Activated CD8-positive, alpha-beta T cell treated with anti-CD3 and anti-CD28 coated beads, Interleukin-2, amount 10 ng/mL, durations not matched to agents 7 days and 5 days (primary cell): ENCODE data around the gene FMN2. TPM values are rescaled to one million over a fixed set of nuclear protein-coding genes. Genes with fewer than 3 reads are reported as not detected.

Experiments used
- ATAC-seq: fragments of 150-1000 bp; cut with Tn5 transposase; one replicate; pipeline ENCODE4 v1.10.0; 2021; ENCODE audit warnings: moderate library complexity
- CTCF ChIA-PET: fragments of 350-600 bp; sonication (Branson Sonifier 250); formaldehyde crosslinking; loops from one replicate; lab custom pipeline; 2021; ENCODE audit warnings: antibody characterized with exemption; lab: Charles Lee
- POLR2A ChIA-PET: fragments of 350-600 bp; sonication (Branson Sonifier 250); formaldehyde crosslinking; loops from one replicate; lab custom pipeline; 2021; ENCODE audit warnings: antibody characterized with exemption; lab: Charles Lee
- DNase-seq: peaks from one replicate; pipeline ENCODE4 v3.0.0-alpha.2; 2020
- H3K27ac Mint-ChIP-seq: one replicate; pipeline ENCODE4 v1.8.0; 2021; ENCODE audit warnings: mild to moderate bottlenecking, mixed read lengths
- H3K27me3 Mint-ChIP-seq: one replicate; pipeline ENCODE4 v1.8.0; 2021; ENCODE audit warnings: low read depth, mixed read lengths
- H3K36me3 Mint-ChIP-seq: one replicate; pipeline ENCODE4 v1.8.0; 2021; ENCODE audit warnings: low read depth, mixed read lengths
- H3K4me1 Mint-ChIP-seq: one replicate; pipeline ENCODE4 v1.8.0; 2021; ENCODE audit warnings: low read depth, mixed read lengths
- H3K4me3 Mint-ChIP-seq: one replicate; pipeline ENCODE4 v1.8.0; 2021; ENCODE audit warnings: mild to moderate bottlenecking, mixed read lengths
- H3K9me3 Mint-ChIP-seq: one replicate; pipeline ENCODE4 v1.8.0; 2022; ENCODE audit warnings: mixed read lengths; ENCODE audit not compliant: insufficient read depth
- total RNA-seq, 2 experiments: library from RNA; stranded (reverse); gene quantifications; one replicate each; pipeline ENCODE4 v1.2.3, GENCODE V29; 2021

The FMN2 gene
- not detected for total RNA-seq

DNA sequence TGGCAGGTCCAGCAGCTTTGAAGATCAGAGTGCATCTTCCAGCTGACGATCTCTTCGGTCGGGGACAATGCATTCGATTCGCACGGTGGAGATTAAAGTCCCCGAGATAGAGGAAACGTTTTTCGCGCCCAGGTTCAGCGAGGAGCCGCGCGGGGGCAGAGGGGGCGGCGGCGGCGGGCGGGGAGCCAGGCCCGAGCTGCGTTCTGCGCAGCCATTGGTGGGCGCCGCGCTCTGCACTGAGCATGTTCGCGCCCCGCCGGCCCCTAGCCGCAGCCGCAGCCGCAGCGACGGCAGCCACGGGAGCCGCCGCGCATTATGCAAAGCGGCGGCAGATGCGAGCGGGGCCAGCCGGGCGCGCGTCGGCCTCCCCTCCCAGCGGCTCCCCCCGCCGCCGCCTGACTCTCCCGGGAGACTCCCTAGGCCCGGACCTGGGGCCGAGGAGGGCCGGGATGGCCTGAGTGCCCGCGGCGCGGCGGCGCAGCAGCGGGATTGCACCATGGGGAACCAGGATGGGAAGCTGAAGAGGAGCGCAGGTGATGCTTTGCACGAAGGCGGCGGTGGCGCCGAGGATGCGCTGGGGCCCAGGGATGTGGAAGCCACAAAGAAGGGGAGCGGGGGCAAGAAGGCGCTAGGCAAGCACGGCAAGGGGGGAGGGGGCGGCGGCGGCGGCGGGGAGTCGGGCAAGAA is at the start of gene FMN2:
Gene FMN2, plus strand, starts transcription at position 270 of the 687 bp plus-strand sequence. Its CDS starts 227 bp downstream, at position 497.
- H3K4me1 Mint-ChIP-seq: peaks cover 4% of the 10 kb centered on the region
- H3K9me3 Mint-ChIP-seq: no peaks in the 10 kb centered on the region
- H3K27ac Mint-ChIP-seq: no peak within 1 kb of the TSS
- H3K27me3 Mint-ChIP-seq: peaks cover 33% of the 10 kb centered on the region
- CTCF ChIA-PET: no interaction called here
- ATAC-seq (no peak), DNase-seq (no peak)
- POLR2A ChIA-PET: no interaction called here
- peak within 1 kb of the TSS; percentile 28 for H3K4me3 Mint-ChIP-seq
- no peaks in the 10 kb centered on the region for H3K36me3 Mint-ChIP-seq

DNA sequence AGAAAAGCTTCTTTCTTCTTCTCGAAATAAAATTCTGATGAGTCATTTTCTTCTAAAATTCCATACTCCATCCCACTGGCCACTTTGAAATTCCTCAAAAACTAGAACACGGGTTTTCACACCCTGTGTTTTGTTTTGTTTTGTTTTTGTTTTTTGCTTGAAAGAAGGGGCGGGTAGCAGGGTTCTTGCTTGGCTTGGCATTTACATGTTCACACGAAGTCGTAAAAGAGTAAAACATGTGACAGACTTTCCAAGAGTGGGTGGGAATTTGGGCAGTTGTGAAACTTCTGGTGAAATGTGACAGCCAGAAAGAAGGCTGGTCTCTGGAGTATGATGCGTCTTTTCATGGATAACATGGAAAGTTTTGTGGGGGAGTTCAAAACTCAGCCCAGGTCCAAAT is 47.1 kb upstream of the FMN2 start:
- CTCF ChIA-PET: no interaction called here
- POLR2A ChIA-PET: no interaction called here
- no peak for ATAC-seq
- Mint-ChIP-seq H3K9me3 (no peaks in the 10 kb centered on the region), H3K36me3 (no peaks in the 10 kb centered on the region), H3K27me3 (no peaks in the 10 kb centered on the region), H3K4me1 (no peaks in the 10 kb centered on the region), H3K27ac (no peak overlapping the region), H3K4me3 (no peak overlapping the region)
- DNase-seq: no peak

DNA sequence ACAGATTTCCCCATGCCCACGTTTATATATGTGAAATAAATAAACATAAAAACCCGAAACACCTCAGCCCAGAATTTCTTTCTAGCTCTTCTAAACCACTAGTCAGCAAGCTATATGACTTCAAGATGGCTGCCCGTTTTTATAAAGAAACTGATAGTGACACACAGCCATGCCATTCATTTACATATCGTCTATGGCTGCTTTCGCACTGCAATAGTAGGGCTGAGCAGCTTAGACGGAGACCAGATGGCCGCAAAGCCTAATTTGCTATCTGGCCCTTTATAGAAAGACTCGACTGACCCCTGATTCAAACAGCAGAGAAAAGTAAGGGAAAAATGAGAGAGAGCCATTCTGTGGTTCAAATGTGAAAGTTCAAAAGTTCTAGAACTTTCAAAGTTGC is 45.7 kb upstream of the FMN2 start:
- POLR2A ChIA-PET: no interaction called here
- DNase-seq: no peak
- Mint-ChIP-seq H3K9me3 (no peaks in the 10 kb centered on the region), H3K27ac (no peak overlapping the region), H3K4me1 (no peaks in the 10 kb centered on the region), H3K4me3 (no peak overlapping the region), H3K36me3 (no peaks in the 10 kb centered on the region), H3K27me3 (no peaks in the 10 kb centered on the region)
- no peak for ATAC-seq
- CTCF ChIA-PET: no interaction called here

DNA sequence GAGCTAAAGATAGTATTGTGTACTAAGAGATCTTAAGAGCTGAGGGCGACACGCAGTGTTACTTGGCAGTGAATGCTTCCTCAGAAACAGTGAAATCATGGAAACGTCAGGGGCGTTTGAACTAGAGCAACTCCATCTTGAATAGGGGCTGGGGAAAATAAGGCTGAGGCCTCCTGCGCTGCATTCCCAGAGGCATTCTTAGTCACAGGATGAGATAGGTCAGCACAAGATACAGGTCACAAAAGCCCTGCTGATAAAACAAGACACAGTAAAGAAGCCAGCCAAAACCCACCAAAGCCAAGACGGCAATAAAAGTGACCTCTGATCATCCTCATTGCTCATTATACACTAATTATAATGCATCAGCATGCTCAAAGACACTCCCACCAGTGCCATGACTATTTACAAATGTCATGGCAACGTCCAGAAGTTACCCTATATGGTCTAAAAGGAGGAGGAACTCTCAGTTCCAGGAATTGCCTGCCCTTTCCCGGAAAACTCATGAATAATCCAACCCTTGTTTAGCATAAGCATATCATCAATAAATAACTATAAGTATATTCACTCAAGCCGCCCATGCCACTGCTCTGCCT is 37.5 kb upstream of the FMN2 start:
- no peak overlapping the region for H3K4me3 Mint-ChIP-seq
- H3K27me3 Mint-ChIP-seq: no peaks in the 10 kb centered on the region
- no peaks in the 10 kb centered on the region for H3K4me1 Mint-ChIP-seq
- no peak overlapping the region for H3K27ac Mint-ChIP-seq
- H3K9me3 Mint-ChIP-seq: no peaks in the 10 kb centered on the region
- H3K36me3 Mint-ChIP-seq: no peaks in the 10 kb centered on the region
- ChIA-PET CTCF (no interaction called here), POLR2A (no interaction called here)
- DNase-seq (no peak), ATAC-seq (no peak)

DNA sequence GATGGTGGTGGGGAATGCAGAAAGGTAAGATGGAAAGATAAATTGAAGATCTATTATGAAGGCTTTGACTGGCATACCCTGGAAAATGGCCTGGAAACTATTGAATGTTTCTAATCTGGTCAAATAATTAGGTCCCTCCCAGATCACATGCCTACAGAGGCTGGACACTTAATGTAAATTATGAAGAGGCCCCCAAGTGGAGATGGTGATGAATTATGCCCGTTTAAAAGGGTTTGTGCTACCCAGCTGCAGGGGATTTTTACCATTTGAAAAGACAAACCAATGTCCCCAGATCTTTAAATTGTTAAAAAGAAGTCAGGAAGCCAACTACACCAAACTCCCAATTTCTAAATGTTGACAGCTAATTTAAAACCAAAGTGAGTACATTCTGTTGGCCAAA is 35.7 kb upstream of the FMN2 start:
- ATAC-seq (no peak), DNase-seq (no peak)
- Mint-ChIP-seq H3K4me3 (no peak overlapping the region), H3K27ac (no peak overlapping the region), H3K4me1 (no peaks in the 10 kb centered on the region), H3K9me3 (no peaks in the 10 kb centered on the region), H3K36me3 (no peaks in the 10 kb centered on the region), H3K27me3 (no peaks in the 10 kb centered on the region)
- CTCF ChIA-PET: no interaction called here
- POLR2A ChIA-PET: no interaction called here

DNA sequence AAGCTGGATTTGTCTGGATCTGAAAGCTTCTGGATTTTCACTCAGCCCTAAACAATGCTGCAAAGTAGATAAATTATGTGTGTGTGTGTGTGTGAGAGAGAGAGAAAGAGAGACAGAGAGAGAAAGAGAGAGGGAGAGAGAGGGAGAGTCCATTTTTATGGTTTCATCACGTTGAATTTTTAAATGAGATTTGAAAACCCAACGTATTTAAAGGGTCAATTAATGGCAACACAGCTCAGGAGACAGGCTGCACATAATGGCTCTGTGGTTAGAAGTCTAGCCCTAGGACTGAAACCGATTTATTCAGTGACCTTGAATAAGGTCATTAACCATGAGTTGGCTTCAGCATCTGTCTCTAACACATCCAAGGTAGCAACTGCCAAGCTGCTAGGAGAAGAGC is 35.3 kb upstream of the FMN2 start:
- Mint-ChIP-seq H3K4me3 (no peak overlapping the region), H3K36me3 (no peaks in the 10 kb centered on the region), H3K4me1 (no peaks in the 10 kb centered on the region), H3K9me3 (no peaks in the 10 kb centered on the region), H3K27me3 (no peaks in the 10 kb centered on the region), H3K27ac (no peak overlapping the region)
- ATAC-seq: no peak
- DNase-seq: no peak
- ChIA-PET POLR2A (no interaction called here), CTCF (no interaction called here)

DNA sequence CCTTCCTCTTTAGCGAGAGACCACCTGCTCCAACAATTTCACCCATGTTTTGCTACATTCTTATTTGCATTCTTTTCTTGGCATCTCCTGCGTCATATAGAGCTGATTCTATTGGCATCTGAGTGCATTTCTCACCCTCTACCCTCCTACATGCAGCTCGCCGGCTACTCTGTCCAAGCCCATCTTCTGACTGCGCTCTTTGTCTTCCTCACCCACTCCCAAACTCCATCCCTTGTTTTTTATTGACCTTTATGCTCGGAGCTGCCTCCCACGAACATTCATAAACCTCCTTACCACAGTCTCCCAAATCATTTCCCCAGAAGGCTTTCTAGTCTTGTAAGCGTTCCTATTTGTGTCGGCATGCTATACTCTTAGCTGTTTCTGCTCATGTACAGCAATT is 33.6 kb upstream of the FMN2 start:
- ATAC-seq (no peak), DNase-seq (no peak)
- H3K4me1 Mint-ChIP-seq: no peaks in the 10 kb centered on the region
- H3K36me3 Mint-ChIP-seq: no peaks in the 10 kb centered on the region
- POLR2A ChIA-PET: no interaction called here
- H3K27ac Mint-ChIP-seq: no peak overlapping the region
- no peaks in the 10 kb centered on the region for H3K27me3 Mint-ChIP-seq
- H3K4me3 Mint-ChIP-seq: no peak overlapping the region
- CTCF ChIA-PET: no interaction called here
- no peaks in the 10 kb centered on the region for H3K9me3 Mint-ChIP-seq

DNA sequence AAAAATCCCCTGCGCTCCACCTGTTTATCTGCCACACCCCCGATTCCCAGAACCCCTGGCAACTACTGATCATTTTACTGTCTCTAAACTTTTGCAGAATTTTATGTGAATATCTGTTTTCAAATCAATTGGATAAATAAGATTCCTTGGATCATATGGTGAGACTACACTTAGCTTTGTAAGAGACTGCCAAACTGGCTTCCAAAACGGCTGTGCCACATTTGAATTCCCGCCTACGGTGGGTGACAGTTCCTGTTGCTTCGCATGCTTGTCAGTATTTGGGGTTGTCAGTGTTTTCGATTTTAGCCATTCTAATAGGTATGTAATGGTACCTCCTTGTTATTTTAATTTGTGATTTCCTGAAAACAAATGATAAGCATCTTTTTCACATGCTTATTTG is 22.7 kb upstream of the FMN2 start:
- Mint-ChIP-seq H3K9me3 (no peaks in the 10 kb centered on the region), H3K4me1 (no peaks in the 10 kb centered on the region), H3K36me3 (no peaks in the 10 kb centered on the region), H3K27ac (no peak overlapping the region), H3K27me3 (no peaks in the 10 kb centered on the region), H3K4me3 (no peak overlapping the region)
- ChIA-PET CTCF (no interaction called here), POLR2A (no interaction called here)
- DNase-seq (no peak), ATAC-seq (no peak)

DNA sequence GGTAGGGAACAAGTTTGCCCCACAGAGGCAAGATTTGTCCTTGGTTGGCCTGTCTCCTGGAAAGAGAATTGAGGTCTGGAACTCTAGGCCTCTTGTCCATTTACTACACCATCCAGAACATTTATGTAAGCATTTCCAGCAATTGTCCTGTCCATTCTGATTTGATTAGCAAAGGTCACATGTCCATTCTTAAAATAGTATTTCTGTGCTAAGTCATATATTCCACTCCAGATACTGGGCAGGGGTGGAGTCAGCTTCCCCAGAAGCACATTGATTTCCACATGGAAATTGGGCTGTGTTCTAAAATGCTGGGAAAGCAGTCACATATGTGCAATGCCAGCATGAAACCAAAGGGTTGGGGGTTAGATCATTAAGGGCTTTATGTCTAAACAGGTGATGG is 21.5 kb upstream of the FMN2 start:
- no peaks in the 10 kb centered on the region for H3K36me3 Mint-ChIP-seq
- H3K27ac Mint-ChIP-seq: no peak overlapping the region
- no peak overlapping the region for H3K4me3 Mint-ChIP-seq
- DNase-seq (no peak), ATAC-seq (no peak)
- H3K27me3 Mint-ChIP-seq: no peaks in the 10 kb centered on the region
- CTCF ChIA-PET: no interaction called here
- H3K9me3 Mint-ChIP-seq: no peaks in the 10 kb centered on the region
- POLR2A ChIA-PET: no interaction called here
- H3K4me1 Mint-ChIP-seq: no peaks in the 10 kb centered on the region

DNA sequence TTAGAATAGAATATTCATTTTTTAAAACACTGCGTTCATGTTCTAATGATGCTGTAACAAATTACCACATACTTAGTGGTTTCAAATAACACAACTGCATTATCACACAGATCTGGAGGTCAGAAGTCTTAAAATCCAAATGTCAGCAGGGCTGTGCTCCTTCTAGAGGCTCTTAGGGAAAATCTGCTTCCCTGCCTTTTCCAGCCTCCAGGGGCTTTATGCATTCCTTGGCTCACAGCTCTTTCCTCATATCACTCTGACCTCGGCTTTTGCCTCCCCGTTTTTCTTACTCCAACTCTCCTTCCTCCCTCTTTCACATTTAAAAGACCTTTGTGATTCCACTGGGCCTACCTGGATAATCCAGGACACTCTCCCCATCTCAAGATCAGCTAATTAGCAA is 18.6 kb upstream of the FMN2 start:
- POLR2A ChIA-PET: no interaction called here
- CTCF ChIA-PET: no interaction called here
- H3K4me3 Mint-ChIP-seq: no peak overlapping the region
- no peaks in the 10 kb centered on the region for H3K4me1 Mint-ChIP-seq
- ATAC-seq: no peak
- DNase-seq: no peak
- H3K36me3 Mint-ChIP-seq: no peaks in the 10 kb centered on the region
- no peak overlapping the region for H3K27ac Mint-ChIP-seq
- H3K9me3 Mint-ChIP-seq: peaks cover 6% of the 10 kb centered on the region
- no peaks in the 10 kb centered on the region for H3K27me3 Mint-ChIP-seq

DNA sequence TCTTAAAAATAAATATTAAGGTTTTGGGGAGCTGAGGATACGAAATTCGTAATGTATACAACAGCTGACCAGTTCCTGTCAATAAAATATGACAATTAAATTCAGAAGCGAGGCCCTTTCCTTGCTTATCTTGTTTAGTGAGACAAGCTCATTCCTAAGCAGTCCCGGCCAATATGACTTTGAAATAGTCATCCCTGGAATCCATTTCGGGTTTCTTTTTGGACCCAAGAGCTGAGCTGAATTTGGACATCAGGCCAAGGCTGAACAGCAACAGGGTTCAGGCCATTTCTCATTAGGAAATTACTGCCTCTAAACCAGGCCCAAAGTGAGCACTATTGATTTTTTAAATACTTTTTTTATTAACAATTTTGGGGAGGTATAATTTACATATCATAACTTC is 17.3 kb upstream of the FMN2 start:
- ATAC-seq (no peak), DNase-seq (no peak)
- no peaks in the 10 kb centered on the region for H3K27me3 Mint-ChIP-seq
- no peak overlapping the region for H3K27ac Mint-ChIP-seq
- H3K9me3 Mint-ChIP-seq: peaks cover 8% of the 10 kb centered on the region
- H3K4me1 Mint-ChIP-seq: no peaks in the 10 kb centered on the region
- no peaks in the 10 kb centered on the region for H3K36me3 Mint-ChIP-seq
- ChIA-PET CTCF (no interaction called here), POLR2A (no interaction called here)
- H3K4me3 Mint-ChIP-seq: no peak overlapping the region

DNA sequence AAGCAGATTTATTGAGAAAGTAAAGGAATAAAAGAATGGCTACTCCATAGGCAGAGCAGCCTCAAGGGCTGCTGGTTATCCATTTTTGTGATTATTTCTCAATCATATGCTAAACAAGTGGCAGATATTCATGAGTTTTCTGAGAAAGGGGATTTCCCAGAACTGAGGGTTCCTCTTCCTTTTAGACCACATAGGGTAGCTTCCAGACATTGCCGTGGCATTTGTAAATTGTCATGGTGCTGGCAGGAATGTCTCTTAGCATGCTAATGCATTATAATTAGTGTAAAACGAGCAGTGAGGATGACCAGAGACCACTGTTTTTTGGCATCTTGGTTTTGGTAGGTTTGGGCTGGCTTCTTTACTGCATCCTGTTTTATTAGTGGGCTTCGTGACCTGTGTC is 16.8 kb upstream of the FMN2 start:
- CTCF ChIA-PET: no interaction called here
- H3K27me3 Mint-ChIP-seq: no peaks in the 10 kb centered on the region
- ATAC-seq (no peak), DNase-seq (no peak)
- H3K9me3 Mint-ChIP-seq: peaks cover 8% of the 10 kb centered on the region
- no peaks in the 10 kb centered on the region for H3K36me3 Mint-ChIP-seq
- POLR2A ChIA-PET: no interaction called here
- H3K4me1 Mint-ChIP-seq: no peaks in the 10 kb centered on the region
- no peak overlapping the region for H3K4me3 Mint-ChIP-seq
- no peak overlapping the region for H3K27ac Mint-ChIP-seq

DNA sequence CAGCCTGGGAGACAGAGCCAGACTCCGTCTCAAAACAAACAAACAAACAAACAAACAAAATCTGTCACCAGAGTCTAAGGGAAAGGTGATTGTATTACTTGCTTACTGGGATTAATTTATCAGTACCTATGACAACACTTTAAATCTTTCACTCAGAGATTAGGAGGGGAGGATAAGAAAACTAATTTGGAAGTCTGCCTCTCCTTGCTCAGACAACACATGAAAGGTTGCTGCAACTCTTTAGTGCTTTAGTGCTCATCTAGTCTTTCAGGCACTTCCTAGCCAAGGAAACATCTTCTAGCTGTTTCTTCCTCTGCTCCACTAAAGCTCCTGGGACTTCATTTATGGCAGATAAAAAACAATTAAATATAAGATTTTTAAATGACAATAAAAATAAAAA is 7.3 kb upstream of the FMN2 start:
- no peak overlapping the region for H3K27ac Mint-ChIP-seq
- no peak for ATAC-seq
- no peaks in the 10 kb centered on the region for H3K36me3 Mint-ChIP-seq
- H3K27me3 Mint-ChIP-seq: no peaks in the 10 kb centered on the region
- H3K4me3 Mint-ChIP-seq: no peak overlapping the region
- POLR2A ChIA-PET: no interaction called here
- H3K4me1 Mint-ChIP-seq: no peaks in the 10 kb centered on the region
- DNase-seq: no peak
- CTCF ChIA-PET: no interaction called here
- no peaks in the 10 kb centered on the region for H3K9me3 Mint-ChIP-seq
